ENCODE results near the gene GHR. TPM values are rescaled to one million over a fixed set of nuclear protein-coding genes. Genes with fewer than 3 reads are reported as not detected.

The GHR gene
- total RNA-seq, 4 donors from 2014 or later, result 2.0 to 6.0 (median 3.8) TPM

DNA sequence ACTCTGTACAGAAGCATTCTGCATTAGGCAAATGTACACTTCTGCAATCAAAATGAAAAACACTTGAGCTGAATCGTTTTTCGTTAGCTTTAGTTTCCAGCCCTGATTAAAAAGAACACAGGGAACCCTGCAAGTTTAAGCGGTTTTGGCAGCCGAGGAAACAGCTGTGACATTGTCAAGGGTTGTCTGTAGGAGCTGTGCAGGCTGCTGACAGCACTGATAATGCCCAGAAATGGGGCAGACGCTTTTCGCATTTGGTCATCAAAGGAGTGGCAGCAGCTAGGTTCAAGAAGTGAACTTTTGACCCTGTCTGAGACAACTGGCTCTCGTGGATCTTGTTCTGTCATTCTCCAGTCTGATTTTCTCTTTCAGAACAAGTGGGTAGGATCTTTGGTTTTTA is 167.8 kb downstream of the GHR start:
- peaks cover 8 to 44% (median 17%) of the 10 kb centered on the region in 3 donors for H3K4me1 ChIP-seq
- 2 to 13% methylated on average over 7 of the region's 7 CpGs for WGBS, 2 donors
- peak overlapping the region in 1 of 4 donors; percentile 13 for H3K4me3 ChIP-seq
- DNase-seq, result no peak
- no peaks in the 10 kb centered on the region for H3K36me3 ChIP-seq
- peak overlapping the region in 2 of 4 donors; percentile 26 to 52 for H3K27ac ChIP-seq
- H3K9me3 ChIP-seq, result no peaks in the 10 kb centered on the region
- TF ChIP-seq CTCF (IDR thresholded peaks at IDR 0.05) (no peak), POLR2A (IDR thresholded peaks at IDR 0.05) (no peak)
- intact Hi-C loops (cut with DNase I), result no loop called here
- H3K27me3 ChIP-seq, result no peaks in the 10 kb centered on the region

GRCh38 chr5:42592401-42593140 is 169.3 kb downstream of the GHR start:
- Histone ChIP-seq H3K4me1 (peaks cover 8 to 41% (median 13%) of the 10 kb centered on the region in 3 donors), H3K9me3 (no peaks in the 10 kb centered on the region), H3K27me3 (no peaks in the 10 kb centered on the region), H3K27ac (no peak overlapping the region), H3K36me3 (no peaks in the 10 kb centered on the region), H3K4me3 (no peak overlapping the region)
- no peak for TF ChIP-seq POLR2A (IDR thresholded peaks at IDR 0.05)
- TF ChIP-seq CTCF (IDR thresholded peaks at IDR 0.05), result no peak
- DNase-seq, result no peak
- intact Hi-C loops (cut with DNase I), result no loop called here
- WGBS, 2 donors, result 83 to 91% methylated on average over 5 of the region's 5 CpGs

DNA sequence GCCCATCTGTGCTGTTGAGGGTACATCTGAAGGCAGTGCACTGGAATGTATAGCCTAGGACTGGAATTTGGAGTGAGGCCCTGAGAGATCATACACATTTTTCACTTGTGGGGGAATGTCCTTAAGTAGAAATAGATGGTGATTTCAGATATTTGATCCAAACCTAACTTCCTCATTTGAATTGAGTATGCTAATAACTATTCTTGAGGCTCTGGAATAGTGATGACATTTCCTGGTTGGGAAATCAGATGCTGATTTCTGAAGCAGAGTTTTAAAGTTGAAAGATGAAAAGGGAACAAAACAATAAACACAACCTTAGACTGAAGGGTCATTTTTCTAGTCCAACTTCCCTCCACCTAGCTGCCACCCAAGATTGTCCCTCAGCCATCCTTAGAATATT is 170.4 kb downstream of the GHR start:
- intact Hi-C loops (cut with DNase I), result no loop called here
- H3K27ac ChIP-seq, result no peak overlapping the region

DNA sequence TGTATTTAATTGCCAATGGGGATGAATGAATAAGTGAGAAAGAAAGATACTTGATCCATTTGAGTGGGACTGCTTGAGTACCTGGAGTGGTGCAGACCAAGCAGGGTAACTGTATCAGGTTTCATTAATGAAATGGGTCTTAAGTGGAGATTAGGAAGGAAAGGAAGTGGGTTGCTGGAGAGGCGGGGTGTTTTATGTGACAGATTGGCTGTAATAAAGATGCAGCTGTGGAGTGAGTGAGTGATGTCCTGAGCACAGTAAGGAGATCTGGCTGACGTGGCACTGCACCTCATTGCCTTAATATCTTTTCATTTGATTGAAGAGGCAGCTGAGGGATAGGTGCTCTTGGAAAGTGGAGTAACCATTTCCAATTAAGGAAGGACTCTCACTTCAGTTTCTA is 172.4 kb downstream of the GHR start:
- intact Hi-C loops (cut with DNase I), result no loop called here
- Histone ChIP-seq H3K9me3 (no peaks in the 10 kb centered on the region), H3K36me3 (no peaks in the 10 kb centered on the region), H3K4me3 (no peak overlapping the region), H3K4me1 (peaks cover 8 to 50% (median 22%) of the 10 kb centered on the region in 3 donors), H3K27ac (no peak overlapping the region), H3K27me3 (no peaks in the 10 kb centered on the region)
- no peak for DNase-seq
- 64 to 68% methylated on average over 2 of the region's 2 CpGs for WGBS, 2 donors
- TF ChIP-seq CTCF (IDR thresholded peaks at IDR 0.05) (no peak), POLR2A (IDR thresholded peaks at IDR 0.05) (no peak)

More for the DNA sequence above, 170.4 kb downstream of the GHR start:
- no peaks in the 10 kb centered on the region for H3K9me3 ChIP-seq
- peaks cover 8 to 44% (median 20%) of the 10 kb centered on the region in 3 donors for H3K4me1 ChIP-seq
- H3K36me3 ChIP-seq, result no peaks in the 10 kb centered on the region
- no peak overlapping the region for H3K4me3 ChIP-seq
- H3K27me3 ChIP-seq, result no peaks in the 10 kb centered on the region
- DNase-seq, result no peak
- TF ChIP-seq POLR2A (IDR thresholded peaks at IDR 0.05) (no peak), CTCF (IDR thresholded peaks at IDR 0.05) (no peak)

- H3K36me3 ChIP-seq, result no peaks in the 10 kb centered on the region
- H3K4me3 ChIP-seq, result no peak overlapping the region
- no peak for DNase-seq
- no peak for TF ChIP-seq CTCF (IDR thresholded peaks at IDR 0.05)
- TF ChIP-seq POLR2A (IDR thresholded peaks at IDR 0.05), result no peak
- no peak overlapping the region for H3K27ac ChIP-seq
- no peaks in the 10 kb centered on the region for H3K27me3 ChIP-seq
- no peaks in the 10 kb centered on the region for H3K9me3 ChIP-seq
- H3K4me1 ChIP-seq, result peaks cover 0 to 38% (median 14%) of the 10 kb centered on the region in 3 donors
- 88 to 100% methylated on average over 1 of the region's 1 CpG for WGBS, 2 donors
- intact Hi-C loops (cut with DNase I), result no loop called here
Observed at GRCh38 chr5:42596817-42597216, 173.6 kb downstream of the GHR start.
